ENCODE measurements around the gene SMIM36. TPM values are rescaled to one million over a fixed set of nuclear protein-coding genes. Genes with fewer than 3 reads are reported as not detected.

The SMIM36 gene
- total and polyA plus RNA-seq, 2 experiments from 2014 or later = not detected

DNA sequence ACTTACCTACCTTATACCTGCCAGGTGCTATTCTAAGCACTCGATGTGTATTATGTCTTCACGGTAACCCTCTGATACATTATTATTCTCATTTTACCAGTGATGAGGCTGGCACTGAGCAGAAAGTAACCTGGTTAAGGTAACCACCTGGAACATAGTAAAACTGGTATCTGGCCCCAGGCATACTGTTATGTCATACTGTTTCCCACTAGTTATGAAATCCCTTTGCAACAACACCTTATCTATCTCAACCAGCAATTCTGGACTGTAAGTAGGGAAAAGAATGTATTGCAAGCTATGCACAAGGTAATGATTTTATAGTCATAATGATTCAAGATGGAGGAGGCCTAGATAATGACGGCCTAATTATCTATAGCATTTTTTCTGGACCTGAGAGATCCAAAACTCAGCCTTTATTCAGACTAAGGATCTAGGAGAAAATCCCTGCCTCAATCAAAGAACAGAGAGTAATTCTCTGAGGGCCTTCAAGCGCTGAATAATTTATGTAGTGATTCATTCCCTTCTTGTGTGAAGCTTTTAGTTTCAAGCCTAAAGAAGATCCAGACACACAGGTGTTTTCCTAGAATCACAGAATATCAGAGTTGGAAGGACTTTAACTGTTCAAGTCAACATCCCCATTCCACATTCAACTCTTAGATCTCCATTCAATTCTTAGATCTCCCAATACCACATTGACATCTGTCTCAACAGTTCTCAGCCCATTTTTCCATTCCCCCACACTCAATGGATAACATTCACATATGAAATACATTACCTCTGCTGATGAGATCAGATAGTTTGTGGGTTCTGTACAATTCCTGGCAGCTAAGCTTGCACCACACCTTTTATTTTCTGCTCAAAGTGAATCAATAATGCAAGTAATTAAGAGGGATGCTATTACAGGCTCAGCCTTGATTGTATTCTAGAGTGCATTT is 74.8 kb downstream of the SMIM36 start:
- no peaks in the 10 kb centered on the region for H3K27me3 Mint-ChIP-seq (ENCODE audit: insufficient read depth, low read depth, poor library complexity)
- H3K27ac Mint-ChIP-seq = no peak overlapping the region
- Histone ChIP-seq H3F3A (replicated peaks; ENCODE audit: low read depth) (no peaks in the 10 kb centered on the region), H4K20me1 (replicated peaks; ENCODE audit: insufficient read depth) (no peaks in the 10 kb centered on the region), H3K79me2 (replicated peaks; ENCODE audit: insufficient read depth) (no peaks in the 10 kb centered on the region), H3K9me2 (ENCODE audit: insufficient read depth) (no peaks in the 10 kb centered on the region), H2AFZ (no peak overlapping the region), H3K36me3 (ENCODE audit: insufficient read depth) (no peaks in the 10 kb centered on the region), H3K4me3 (no peak overlapping the region), H3K27me3 (ENCODE audit: insufficient read depth) (no peaks in the 10 kb centered on the region), H3K4me2 (no peak overlapping the region), H3K27ac (ENCODE audit: low read depth) (no peak overlapping the region), H3K4me1 (ENCODE audit: insufficient read depth) (peaks cover 4% of the 10 kb centered on the region; the same call in 1 of the 2 replicates)
- peaks cover 18% of the 10 kb centered on the region for H3K4me1 Mint-ChIP-seq
- peaks cover 7% of the 10 kb centered on the region; the same call in 2 of the 3 replicates for H3K9me3 Mint-ChIP-seq
- no peaks in the 10 kb centered on the region for H3K36me3 Mint-ChIP-seq (ENCODE audit: low read depth)
- TF ChIP-seq ZNF114 (CRISPR knock-in tag; IDR thresholded peaks at IDR 0.05) = no peak
- TF ChIP-seq, protein P1, sequence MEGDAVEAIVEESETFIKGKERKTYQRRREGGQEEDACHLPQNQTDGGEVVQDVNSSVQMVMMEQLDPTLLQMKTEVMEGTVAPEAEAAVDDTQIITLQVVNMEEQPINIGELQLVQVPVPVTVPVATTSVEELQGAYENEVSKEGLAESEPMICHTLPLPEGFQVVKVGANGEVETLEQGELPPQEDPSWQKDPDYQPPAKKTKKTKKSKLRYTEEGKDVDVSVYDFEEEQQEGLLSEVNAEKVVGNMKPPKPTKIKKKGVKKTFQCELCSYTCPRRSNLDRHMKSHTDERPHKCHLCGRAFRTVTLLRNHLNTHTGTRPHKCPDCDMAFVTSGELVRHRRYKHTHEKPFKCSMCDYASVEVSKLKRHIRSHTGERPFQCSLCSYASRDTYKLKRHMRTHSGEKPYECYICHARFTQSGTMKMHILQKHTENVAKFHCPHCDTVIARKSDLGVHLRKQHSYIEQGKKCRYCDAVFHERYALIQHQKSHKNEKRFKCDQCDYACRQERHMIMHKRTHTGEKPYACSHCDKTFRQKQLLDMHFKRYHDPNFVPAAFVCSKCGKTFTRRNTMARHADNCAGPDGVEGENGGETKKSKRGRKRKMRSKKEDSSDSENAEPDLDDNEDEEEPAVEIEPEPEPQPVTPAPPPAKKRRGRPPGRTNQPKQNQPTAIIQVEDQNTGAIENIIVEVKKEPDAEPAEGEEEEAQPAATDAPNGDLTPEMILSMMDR (conservative IDR thresholded peaks at IDR 0.05; ENCODE audit: low read depth in 2 of 2) = no peak
- no peak for TF ChIP-seq JUNB (IDR thresholded peaks at IDR 0.05; ENCODE audit: unreplicated experiment)
- no peak for TF ChIP-seq ZNF331 (CRISPR knock-in tag; IDR thresholded peaks at IDR 0.05; ENCODE audit: low read depth)
- TF ChIP-seq, protein P2, sequence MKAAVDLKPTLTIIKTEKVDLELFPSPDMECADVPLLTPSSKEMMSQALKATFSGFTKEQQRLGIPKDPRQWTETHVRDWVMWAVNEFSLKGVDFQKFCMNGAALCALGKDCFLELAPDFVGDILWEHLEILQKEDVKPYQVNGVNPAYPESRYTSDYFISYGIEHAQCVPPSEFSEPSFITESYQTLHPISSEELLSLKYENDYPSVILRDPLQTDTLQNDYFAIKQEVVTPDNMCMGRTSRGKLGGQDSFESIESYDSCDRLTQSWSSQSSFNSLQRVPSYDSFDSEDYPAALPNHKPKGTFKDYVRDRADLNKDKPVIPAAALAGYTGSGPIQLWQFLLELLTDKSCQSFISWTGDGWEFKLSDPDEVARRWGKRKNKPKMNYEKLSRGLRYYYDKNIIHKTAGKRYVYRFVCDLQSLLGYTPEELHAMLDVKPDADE (IDR thresholded peaks at IDR 0.05) = no peak
- no peak for ATAC-seq
- no peak for DNase-seq (ENCODE audit: low spot score)
- no peak overlapping the region for H3K4me3 Mint-ChIP-seq

DNA sequence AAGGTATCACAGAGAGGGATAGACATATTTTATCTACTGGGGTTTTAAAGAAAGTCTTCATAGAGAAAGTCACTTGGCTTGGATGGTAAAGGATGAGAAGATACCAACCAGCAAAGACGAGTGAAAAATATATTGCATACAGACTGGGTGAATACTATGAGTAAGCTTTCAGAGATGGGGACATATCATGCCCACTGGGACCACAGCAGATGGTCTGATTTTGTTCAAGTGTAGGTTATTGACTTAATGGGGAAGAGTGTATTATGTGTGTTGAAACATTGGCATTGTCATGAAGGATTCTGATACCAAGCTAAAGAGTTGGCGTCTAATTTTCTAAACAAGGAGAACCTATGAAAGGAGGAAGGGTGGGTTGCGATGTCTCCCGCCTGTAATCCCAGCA is 75.8 kb downstream of the SMIM36 start:
- Mint-ChIP-seq H3K4me1 (peaks cover 21% of the 10 kb centered on the region), H3K27me3 (ENCODE audit: insufficient read depth, low read depth, poor library complexity) (no peaks in the 10 kb centered on the region), H3K27ac (no peak overlapping the region), H3K9me3 (peaks cover 7% of the 10 kb centered on the region; the same call in 2 of the 3 replicates), H3K4me3 (no peak overlapping the region), H3K36me3 (ENCODE audit: low read depth) (no peaks in the 10 kb centered on the region)
- Histone ChIP-seq H3K4me3 (no peak overlapping the region), H2AFZ (no peak overlapping the region), H3K27me3 (ENCODE audit: insufficient read depth) (no peaks in the 10 kb centered on the region), H3K27ac (ENCODE audit: low read depth) (no peak overlapping the region), H3K9me2 (ENCODE audit: insufficient read depth) (no peaks in the 10 kb centered on the region), H3K4me1 (ENCODE audit: insufficient read depth) (peaks cover 4% of the 10 kb centered on the region; the same call in 1 of the 2 replicates), H3K36me3 (ENCODE audit: insufficient read depth) (no peaks in the 10 kb centered on the region), H3F3A (replicated peaks; ENCODE audit: low read depth) (no peaks in the 10 kb centered on the region), H3K4me2 (no peak overlapping the region), H4K20me1 (replicated peaks; ENCODE audit: insufficient read depth) (no peaks in the 10 kb centered on the region), H3K79me2 (replicated peaks; ENCODE audit: insufficient read depth) (no peaks in the 10 kb centered on the region)
- DNase-seq (ENCODE audit: low spot score) (no peak), ATAC-seq (no peak)
- TF ChIP-seq STAT1 (IDR thresholded peaks at IDR 0.05; ENCODE audit: unreplicated experiment) = no peak
- no peak for TF ChIP-seq ZNF331 (CRISPR knock-in tag; IDR thresholded peaks at IDR 0.05; ENCODE audit: low read depth)
- TF ChIP-seq, protein P3, sequence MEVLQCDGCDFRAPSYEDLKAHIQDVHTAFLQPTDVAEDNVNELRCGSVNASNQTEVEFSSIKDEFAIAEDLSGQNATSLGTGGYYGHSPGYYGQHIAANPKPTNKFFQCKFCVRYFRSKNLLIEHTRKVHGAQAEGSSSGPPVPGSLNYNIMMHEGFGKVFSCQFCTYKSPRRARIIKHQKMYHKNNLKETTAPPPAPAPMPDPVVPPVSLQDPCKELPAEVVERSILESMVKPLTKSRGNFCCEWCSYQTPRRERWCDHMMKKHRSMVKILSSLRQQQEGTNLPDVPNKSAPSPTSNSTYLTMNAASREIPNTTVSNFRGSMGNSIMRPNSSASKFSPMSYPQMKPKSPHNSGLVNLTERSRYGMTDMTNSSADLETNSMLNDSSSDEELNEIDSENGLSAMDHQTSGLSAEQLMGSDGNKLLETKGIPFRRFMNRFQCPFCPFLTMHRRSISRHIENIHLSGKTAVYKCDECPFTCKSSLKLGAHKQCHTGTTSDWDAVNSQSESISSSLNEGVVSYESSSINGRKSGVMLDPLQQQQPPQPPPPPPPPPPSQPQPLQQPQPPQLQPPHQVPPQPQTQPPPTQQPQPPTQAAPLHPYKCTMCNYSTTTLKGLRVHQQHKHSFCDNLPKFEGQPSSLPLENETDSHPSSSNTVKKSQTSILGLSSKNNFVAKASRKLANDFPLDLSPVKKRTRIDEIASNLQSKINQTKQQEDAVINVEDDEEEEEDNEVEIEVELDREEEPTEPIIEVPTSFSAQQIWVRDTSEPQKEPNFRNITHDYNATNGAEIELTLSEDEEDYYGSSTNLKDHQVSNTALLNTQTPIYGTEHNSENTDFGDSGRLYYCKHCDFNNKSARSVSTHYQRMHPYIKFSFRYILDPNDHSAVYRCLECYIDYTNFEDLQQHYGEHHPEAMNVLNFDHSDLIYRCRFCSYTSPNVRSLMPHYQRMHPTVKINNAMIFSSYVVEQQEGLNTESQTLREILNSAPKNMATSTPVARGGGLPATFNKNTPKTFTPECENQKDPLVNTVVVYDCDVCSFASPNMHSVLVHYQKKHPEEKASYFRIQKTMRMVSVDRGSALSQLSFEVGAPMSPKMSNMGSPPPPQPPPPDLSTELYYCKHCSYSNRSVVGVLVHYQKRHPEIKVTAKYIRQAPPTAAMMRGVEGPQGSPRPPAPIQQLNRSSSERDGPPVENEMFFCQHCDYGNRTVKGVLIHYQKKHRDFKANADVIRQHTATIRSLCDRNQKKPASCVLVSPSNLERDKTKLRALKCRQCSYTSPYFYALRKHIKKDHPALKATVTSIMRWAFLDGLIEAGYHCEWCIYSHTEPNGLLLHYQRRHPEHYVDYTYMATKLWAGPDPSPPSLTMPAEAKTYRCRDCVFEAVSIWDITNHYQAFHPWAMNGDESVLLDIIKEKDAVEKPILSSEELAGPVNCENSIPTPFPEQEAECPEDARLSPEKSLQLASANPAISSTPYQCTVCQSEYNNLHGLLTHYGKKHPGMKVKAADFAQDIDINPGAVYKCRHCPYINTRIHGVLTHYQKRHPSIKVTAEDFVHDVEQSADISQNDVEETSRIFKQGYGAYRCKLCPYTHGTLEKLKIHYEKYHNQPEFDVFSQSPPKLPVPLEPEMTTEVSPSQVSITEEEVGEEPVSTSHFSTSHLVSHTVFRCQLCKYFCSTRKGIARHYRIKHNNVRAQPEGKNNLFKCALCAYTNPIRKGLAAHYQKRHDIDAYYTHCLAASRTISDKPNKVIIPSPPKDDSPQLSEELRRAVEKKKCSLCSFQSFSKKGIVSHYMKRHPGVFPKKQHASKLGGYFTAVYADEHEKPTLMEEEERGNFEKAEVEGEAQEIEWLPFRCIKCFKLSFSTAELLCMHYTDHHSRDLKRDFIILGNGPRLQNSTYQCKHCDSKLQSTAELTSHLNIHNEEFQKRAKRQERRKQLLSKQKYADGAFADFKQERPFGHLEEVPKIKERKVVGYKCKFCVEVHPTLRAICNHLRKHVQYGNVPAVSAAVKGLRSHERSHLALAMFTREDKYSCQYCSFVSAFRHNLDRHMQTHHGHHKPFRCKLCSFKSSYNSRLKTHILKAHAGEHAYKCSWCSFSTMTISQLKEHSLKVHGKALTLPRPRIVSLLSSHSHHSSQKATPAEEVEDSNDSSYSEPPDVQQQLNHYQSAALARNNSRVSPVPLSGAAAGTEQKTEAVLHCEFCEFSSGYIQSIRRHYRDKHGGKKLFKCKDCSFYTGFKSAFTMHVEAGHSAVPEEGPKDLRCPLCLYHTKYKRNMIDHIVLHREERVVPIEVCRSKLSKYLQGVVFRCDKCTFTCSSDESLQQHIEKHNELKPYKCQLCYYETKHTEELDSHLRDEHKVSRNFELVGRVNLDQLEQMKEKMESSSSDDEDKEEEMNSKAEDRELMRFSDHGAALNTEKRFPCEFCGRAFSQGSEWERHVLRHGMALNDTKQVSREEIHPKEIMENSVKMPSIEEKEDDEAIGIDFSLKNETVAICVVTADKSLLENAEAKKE (CRISPR knock-in tag; IDR thresholded peaks at IDR 0.05) = no peak
- no peak for TF ChIP-seq JUNB (IDR thresholded peaks at IDR 0.05; ENCODE audit: unreplicated experiment)
- TF ChIP-seq EZH2phosphoT487 (IDR thresholded peaks at IDR 0.05; ENCODE audit: unreplicated experiment) = no peak
- no peak for TF ChIP-seq CREB1 (CRISPR knock-in tag; IDR thresholded peaks at IDR 0.05; ENCODE audit: low read depth)
- no peak for TF ChIP-seq ZNF114 (CRISPR knock-in tag; IDR thresholded peaks at IDR 0.05)
